Loucy (cell line): ENCODE measurements around the gene NAV1.

ENCODE experiments used
- H2AFZ ChIP-seq: fragments of 200-600 bp; sonication (generic); 2 replicates; pipeline ENCODE4 v1.6.0; 2016; ENCODE audit warnings: antibody characterized with exemption, mild to moderate bottlenecking, low read length, moderate library complexity
- H3F3A ChIP-seq: fragments of 200-600 bp; 2 replicates; pipeline ENCODE4 v1.6.0; 2016; ENCODE audit warnings: antibody characterized with exemption, low read depth, mild to moderate bottlenecking
- H3K27me3 ChIP-seq: fragments of 200-600 bp; sonication (generic); 2 replicates; pipeline ENCODE4 v1.6.1; 2014; ENCODE audit warnings: low read length, mild to moderate bottlenecking; ENCODE audit not compliant: insufficient read depth, poor library complexity, severe bottlenecking
- H3K36me3 ChIP-seq: fragments of 200-600 bp; sonication (generic); 2 replicates; pipeline ENCODE4 v1.6.1; 2016; ENCODE audit warnings: low read length; ENCODE audit not compliant: insufficient read depth
- H3K4me1 ChIP-seq: fragments of 200-600 bp; sonication (generic); 2 replicates; pipeline ENCODE4 v1.5.1; 2014; ENCODE audit warnings: low read length, mild to moderate bottlenecking; ENCODE audit not compliant: insufficient read depth, poor library complexity, severe bottlenecking
- H3K4me2 ChIP-seq: fragments of 200-600 bp; sonication (generic); 2 replicates; pipeline ENCODE4 v1.6.0; 2014; ENCODE audit warnings: antibody characterized with exemption, low read length, low read depth, mild to moderate bottlenecking; ENCODE audit not compliant: poor library complexity, severe bottlenecking
- H3K4me3 ChIP-seq: fragments of 200-600 bp; sonication (generic); 2 replicates; pipeline ENCODE4 v1.5.1; 2014; ENCODE audit warnings: low read length, mild to moderate bottlenecking, mixed read lengths; ENCODE audit not compliant: poor library complexity, severe bottlenecking
- H3K79me2 ChIP-seq: fragments of 200-600 bp; sonication (generic); 2 replicates; pipeline ENCODE4 v1.6.1; 2014; ENCODE audit warnings: low read length; ENCODE audit not compliant: insufficient read depth
- H3K9ac ChIP-seq: fragments of 200-600 bp; sonication (generic); 2 replicates; pipeline ENCODE4 v1.6.0; 2014; ENCODE audit warnings: mild to moderate bottlenecking, low read depth, low read length, moderate library complexity; ENCODE audit not compliant: poor library complexity, severe bottlenecking
- H3K9me2 ChIP-seq: fragments of 200-600 bp; sonication (generic); replicated peaks from 2 replicates; pipeline ENCODE4 v1.6.1; 2016; ENCODE audit warnings: low read depth, low read length, mixed read lengths
- H3K9me3 ChIP-seq: fragments of 200-600 bp; sonication (generic); 2 replicates; pipeline ENCODE4 v1.6.1; 2014; ENCODE audit warnings: mild to moderate bottlenecking, antibody characterized with exemption, low read length, low read depth; ENCODE audit not compliant: insufficient read depth
- H4K20me1 ChIP-seq: fragments of 200-600 bp; sonication (generic); 2 replicates; pipeline ENCODE4 v1.6.0; 2014; ENCODE audit warnings: antibody characterized with exemption, low read length, mild to moderate bottlenecking; ENCODE audit not compliant: insufficient read depth, poor library complexity, severe bottlenecking
- CTCF ChIP-seq: fragments of 200-600 bp; sonication (generic); conservative IDR thresholded peaks from 2 replicates; pipeline ENCODE4 v1.5.1; 2014; ENCODE audit warnings: mild to moderate bottlenecking, antibody characterized with exemption, low read length
- EZH2phosphoT487 ChIP-seq: fragments of 200-600 bp; IDR thresholded peaks from 2 replicates; pipeline ENCODE4 v1.6.1; 2018; ENCODE audit warnings: antibody characterized with exemption, mild to moderate bottlenecking, moderate library complexity, borderline replicate concordance

Gene NAV1

GRCh38 chr1:201551877-201552731 is 13.2 kb downstream of the NAV1 start:
- Histone ChIP-seq H3K27me3 (no peaks in the 10 kb centered on the region), H3K9me3 (no peaks in the 10 kb centered on the region), H2AFZ (no peak overlapping the region), H3F3A (no peaks in the 10 kb centered on the region), H3K4me2 (no peak overlapping the region), H3K9ac (no peak overlapping the region), H4K20me1 (no peaks in the 10 kb centered on the region), H3K4me3 (no peak overlapping the region), H3K9me2 (no peaks in the 10 kb centered on the region), H3K36me3 (no peaks in the 10 kb centered on the region), H3K4me1 (no peaks in the 10 kb centered on the region), H3K79me2 (no peaks in the 10 kb centered on the region)
- TF ChIP-seq EZH2phosphoT487, result no peak
- no peak for TF ChIP-seq CTCF

DNA sequence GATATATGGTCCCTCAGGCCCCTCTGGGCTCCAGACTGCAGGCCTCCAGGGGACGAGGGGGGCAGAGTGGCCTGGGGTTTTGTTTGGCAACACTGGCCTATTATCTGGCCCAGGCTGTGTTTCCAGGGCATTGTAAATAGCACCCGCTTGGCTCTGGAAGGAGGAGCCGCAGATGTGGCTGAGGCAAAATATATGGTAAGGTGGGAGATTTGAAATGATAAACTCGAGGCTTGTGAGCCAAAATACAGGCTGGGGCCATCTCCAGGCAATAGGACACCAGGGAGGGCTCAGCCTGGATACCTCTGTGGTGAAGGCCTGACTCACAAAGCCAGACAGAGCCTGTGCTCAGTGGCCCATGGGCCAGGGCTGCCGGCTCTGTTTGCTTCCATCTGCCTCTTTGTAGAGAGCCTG is 14.0 kb downstream of the NAV1 start:
- Histone ChIP-seq H3K4me1 (no peaks in the 10 kb centered on the region), H3K4me2 (no peak overlapping the region), H3K79me2 (no peaks in the 10 kb centered on the region), H3K9me2 (no peaks in the 10 kb centered on the region), H3K9ac (no peak overlapping the region), H3F3A (no peaks in the 10 kb centered on the region), H3K27me3 (no peaks in the 10 kb centered on the region), H3K4me3 (no peak overlapping the region), H3K36me3 (no peaks in the 10 kb centered on the region), H3K9me3 (no peaks in the 10 kb centered on the region), H2AFZ (no peak overlapping the region), H4K20me1 (no peaks in the 10 kb centered on the region)
- no peak for TF ChIP-seq CTCF
- no peak for TF ChIP-seq EZH2phosphoT487

DNA sequence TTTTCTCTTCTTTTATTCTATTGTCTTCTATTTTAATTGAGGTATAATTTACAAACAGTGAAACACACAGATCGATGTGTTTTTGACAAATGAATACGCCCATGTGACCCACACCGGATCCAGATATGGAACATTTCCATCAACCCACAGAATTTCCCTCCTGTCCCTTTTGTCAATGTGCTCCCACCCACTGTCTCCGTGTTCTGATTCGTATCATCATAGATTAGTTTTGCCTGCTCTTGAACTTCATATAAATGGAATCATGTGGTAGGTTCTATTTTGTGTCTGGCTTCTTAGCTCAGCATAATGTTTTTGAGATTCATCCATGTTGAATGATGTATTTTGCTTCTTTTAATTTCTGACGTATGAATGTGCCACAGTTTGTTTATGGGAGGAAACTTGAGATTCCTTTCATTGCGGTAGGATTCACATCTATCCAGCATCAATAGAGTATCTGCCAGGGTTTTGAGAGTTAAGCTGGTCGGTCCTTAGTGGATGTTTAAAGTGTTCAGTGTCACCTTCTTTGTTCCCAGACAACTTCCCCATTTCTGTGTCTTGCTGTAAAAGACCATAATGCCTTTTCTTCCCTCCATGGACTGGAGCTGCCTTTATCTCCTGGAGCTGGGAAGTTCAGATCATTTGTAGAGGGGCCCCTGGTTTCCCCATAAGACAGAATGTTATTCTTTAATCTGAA is 14.7 kb downstream of the NAV1 start:
- no peak overlapping the region for H2AFZ ChIP-seq
- no peaks in the 10 kb centered on the region for H3K9me2 ChIP-seq
- no peaks in the 10 kb centered on the region for H3K4me1 ChIP-seq
- no peaks in the 10 kb centered on the region for H3K36me3 ChIP-seq
- no peaks in the 10 kb centered on the region for H3K9me3 ChIP-seq
- H3F3A ChIP-seq, result no peaks in the 10 kb centered on the region
- no peak for TF ChIP-seq CTCF
- TF ChIP-seq EZH2phosphoT487, result no peak
- no peak overlapping the region for H3K4me2 ChIP-seq
- no peaks in the 10 kb centered on the region for H3K79me2 ChIP-seq
- H3K9ac ChIP-seq, result no peak overlapping the region
- no peaks in the 10 kb centered on the region for H3K27me3 ChIP-seq
- H4K20me1 ChIP-seq, result no peaks in the 10 kb centered on the region
- H3K4me3 ChIP-seq, result no peak overlapping the region
